ENCODE results near the gene PRRC2A. TPM values are rescaled to one million over a fixed set of nuclear protein-coding genes. Genes with fewer than 3 reads are reported as not detected.
A peak's percentile ranks its signal among the peaks of the same experiment; 100 is the strongest.

Gene PRRC2A
- polyA plus RNA-seq, 2 of the 4 experiments (the other 2 are of a cell fraction) = 28.0 to 61.1 TPM

DNA sequence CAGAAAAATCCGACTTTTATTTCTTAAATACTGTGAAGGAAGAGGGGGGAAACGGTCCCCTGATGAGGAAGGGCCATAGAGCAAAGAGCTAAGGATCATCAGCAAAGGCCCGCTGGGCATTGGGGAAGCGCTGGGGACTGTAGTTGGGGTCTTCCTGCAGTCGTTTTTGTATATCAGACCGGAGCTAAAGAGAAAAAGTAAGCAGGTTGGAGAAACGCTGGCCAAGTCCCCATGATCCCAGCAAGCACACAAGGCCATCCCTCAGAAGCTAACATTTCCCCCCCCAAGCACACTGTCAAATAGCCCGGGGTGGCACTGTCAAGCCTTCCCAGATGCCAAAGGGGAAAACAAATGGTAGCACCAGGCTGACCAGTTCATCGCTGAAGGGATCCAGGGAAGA is 18.5 kb downstream of the PRRC2A start:
- ATAC-seq (no peak), FAIRE-seq (no peak), DNase-seq (ENCODE audit: low read depth in 1 of 2, low spot score in 1 of 2) (no peak)
- Histone ChIP-seq H3K4me2 (no peak overlapping the region), H3K27ac (no peak overlapping the region), H3K4me3 (no peak overlapping the region), H3K4me1 (no peaks in the 10 kb centered on the region), H3K9me3 (no peaks in the 10 kb centered on the region)
- POLR2A ChIA-PET = interaction anchor here (0.7 to 0.9 kb wide), 2 partner anchors 13 to 17 kb away, joined by 3 to 4 read pairs; partner anchors contain the start of gene BAG6
- 81% methylated on average over 9 of the region's 9 CpGs for WGBS (ENCODE audit: missing lambda C conversion rate)
- CTCF ChIA-PET = interaction anchor here (1.8 kb wide), 2 partner anchors 14 to 40 kb away, joined by 4 to 6 read pairs; no protein-coding TSS in a partner anchor
- no peak for TF ChIP-seq TP53 (CRISPR knock-in tag; IDR thresholded peaks at IDR 0.05)
- no peak for TF ChIP-seq MAZ (IDR thresholded peaks at IDR 0.05; ENCODE audit: borderline replicate concordance, low read depth, low read length)
- no peak for TF ChIP-seq ESRRA (IDR thresholded peaks at IDR 0.05; ENCODE audit: borderline replicate concordance, low read length)
- TF ChIP-seq KDM5A (IDR thresholded peaks at IDR 0.05) = no peak
- no peak for TF ChIP-seq CBX2 (IDR thresholded peaks at IDR 0.05; ENCODE audit: borderline replicate concordance, low read depth)
- no peak for TF ChIP-seq ZC3H11A (IDR thresholded peaks at IDR 0.05)
- TF ChIP-seq JUNB (IDR thresholded peaks at IDR 0.05) = no peak
- no peak for TF ChIP-seq GATA3 (IDR thresholded peaks at IDR 0.05; ENCODE audit: borderline replicate concordance)

DNA sequence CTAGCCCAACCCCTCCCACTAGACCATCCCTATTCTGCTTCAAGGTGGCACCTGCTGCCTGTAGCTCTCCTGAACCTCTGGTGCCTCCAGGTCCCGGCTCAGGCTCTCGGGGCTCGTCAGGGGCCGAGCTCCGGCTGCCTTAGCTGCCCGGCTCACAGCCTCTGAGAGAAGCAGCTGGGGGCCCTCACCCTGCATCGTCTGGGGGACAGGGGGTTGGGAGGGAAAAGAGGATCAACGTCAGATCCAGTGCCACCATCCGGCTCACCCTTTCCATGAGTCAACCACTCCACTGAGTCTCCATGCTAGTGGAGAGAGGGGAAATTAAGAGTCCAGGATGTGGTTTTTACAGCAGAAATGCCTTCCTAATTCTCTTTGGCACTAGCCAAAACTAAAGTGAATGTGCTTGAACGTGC is 18.9 kb downstream of the PRRC2A start:
- TF ChIP-seq RAD21 (conservative IDR thresholded peaks at IDR 0.05 in 1 of 2, IDR thresholded peaks at IDR 0.05 in 1 of 2) = no peak
- no peak for TF ChIP-seq KDM5A (IDR thresholded peaks at IDR 0.05)
- no peak for TF ChIP-seq BHLHE40 (IDR thresholded peaks at IDR 0.05; ENCODE audit: low read depth, low read length)
- TF ChIP-seq JUN (IDR thresholded peaks at IDR 0.05) = no peak
- TF ChIP-seq RNF2 (IDR thresholded peaks at IDR 0.05; ENCODE audit: borderline replicate concordance, low read depth) = no peak
- TF ChIP-seq EP300 (IDR thresholded peaks at IDR 0.05) = no peak
- TF ChIP-seq CBX2 (IDR thresholded peaks at IDR 0.05; ENCODE audit: borderline replicate concordance, low read depth) = no peak
- TF ChIP-seq POLR2A (IDR thresholded peaks at IDR 0.05; ENCODE audit: low read length) = no peak
- no peak for TF ChIP-seq ZFP36 (IDR thresholded peaks at IDR 0.05; ENCODE audit: borderline replicate concordance, partially characterized antibody)
- no peak for TF ChIP-seq HEYL (CRISPR knock-in tag; IDR thresholded peaks at IDR 0.05)
- TF ChIP-seq GATA3 (IDR thresholded peaks at IDR 0.05; ENCODE audit: borderline replicate concordance) = no peak
- TF ChIP-seq TFCP2L1 (CRISPR knock-in tag; IDR thresholded peaks at IDR 0.05) = no peak
- no peak for TF ChIP-seq RARB (CRISPR knock-in tag; IDR thresholded peaks at IDR 0.05)
- no peak for TF ChIP-seq MAFK (IDR thresholded peaks at IDR 0.05; ENCODE audit: partially characterized antibody)
- TF ChIP-seq SMC3 (IDR thresholded peaks at IDR 0.05) = no peak
- CTCF ChIA-PET = interaction anchor here (1.8 kb wide), 2 partner anchors 14 to 41 kb away, joined by 4 to 6 read pairs; no protein-coding TSS in a partner anchor
- POLR2A ChIA-PET = interaction anchor here (0.7 to 0.9 kb wide), 2 partner anchors 13 to 18 kb away, joined by 3 to 4 read pairs; partner anchors contain the start of gene BAG6
- H3K4me1 ChIP-seq = no peaks in the 10 kb centered on the region
- ATAC-seq = peak in 1 of 2 experiments; percentile 5; a peak in 1 of 6 replicates
- no peak overlapping the region for H3K4me2 ChIP-seq
- no peak overlapping the region for H3K27ac ChIP-seq
- no peaks in the 10 kb centered on the region for H3K9me3 ChIP-seq
- no peak overlapping the region for H3K4me3 ChIP-seq
- no peak for FAIRE-seq
- no peak for DNase-seq (ENCODE audit: low read depth in 1 of 2, low spot score in 1 of 2)
- 79% methylated on average over 4 of the region's 10 CpGs for WGBS (ENCODE audit: missing lambda C conversion rate)

DNA sequence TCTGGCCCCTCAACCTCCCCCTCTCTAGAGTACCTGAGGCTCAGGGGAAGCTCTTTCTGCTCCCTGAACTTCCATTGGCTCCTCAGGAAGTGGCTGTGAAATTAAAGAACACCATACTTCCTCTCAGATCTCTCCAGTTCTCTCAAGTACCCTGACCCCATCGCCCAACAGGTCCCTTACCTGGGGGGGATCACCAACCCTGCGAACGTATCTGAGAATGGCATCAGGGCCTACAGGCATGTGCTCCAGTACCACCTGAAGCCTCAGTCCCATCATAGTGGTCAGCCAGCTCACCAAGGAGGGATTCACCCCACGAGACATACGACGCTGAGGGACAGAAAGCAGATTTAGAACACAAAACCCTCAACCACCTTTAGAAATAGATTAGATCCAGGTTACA is 20.1 kb downstream of the PRRC2A start:
- CTCF ChIA-PET = interaction anchor here (0.6 to 1.8 kb wide), 2 partner anchors 22 to 42 kb away, joined by 3 to 6 read pairs; no protein-coding TSS in a partner anchor

DNA sequence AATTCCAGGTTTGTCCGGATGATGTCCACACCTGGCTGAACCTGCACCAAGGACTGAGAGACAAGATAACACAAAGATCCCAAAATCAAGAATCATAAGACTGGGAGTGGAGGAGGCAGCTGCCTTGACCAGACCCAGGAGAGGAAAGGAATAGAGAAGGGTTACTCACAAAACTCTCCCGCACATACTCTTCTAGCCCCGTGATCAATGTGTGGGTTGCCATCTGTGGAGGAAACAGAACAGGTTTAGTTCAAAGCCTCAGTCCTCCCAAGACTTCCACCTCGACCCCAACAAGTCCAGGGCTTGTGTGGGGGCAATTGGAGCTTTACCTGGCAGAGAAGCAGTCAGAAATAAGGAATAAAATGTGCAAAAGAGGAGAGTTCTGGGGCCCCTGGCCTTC is 20.9 kb downstream of the PRRC2A start:
- POLR2A ChIA-PET = no interaction called here
- WGBS (ENCODE audit: missing lambda C conversion rate) = 100% methylated on average over 4 of the region's 4 CpGs
- TF ChIP-seq KDM5A (IDR thresholded peaks at IDR 0.05) = no peak
- no peak for TF ChIP-seq CBX2 (IDR thresholded peaks at IDR 0.05; ENCODE audit: borderline replicate concordance, low read depth)
- TF ChIP-seq ESRRA (IDR thresholded peaks at IDR 0.05; ENCODE audit: borderline replicate concordance, low read length) = no peak
- TF ChIP-seq CHD4 (IDR thresholded peaks at IDR 0.05; ENCODE audit: borderline replicate concordance) = no peak
- no peak for TF ChIP-seq ZSCAN20 (CRISPR knock-in tag; IDR thresholded peaks at IDR 0.05)
- TF ChIP-seq EHMT2 (IDR thresholded peaks at IDR 0.05; ENCODE audit: low read depth) = no peak
- TF ChIP-seq, protein P1, sequence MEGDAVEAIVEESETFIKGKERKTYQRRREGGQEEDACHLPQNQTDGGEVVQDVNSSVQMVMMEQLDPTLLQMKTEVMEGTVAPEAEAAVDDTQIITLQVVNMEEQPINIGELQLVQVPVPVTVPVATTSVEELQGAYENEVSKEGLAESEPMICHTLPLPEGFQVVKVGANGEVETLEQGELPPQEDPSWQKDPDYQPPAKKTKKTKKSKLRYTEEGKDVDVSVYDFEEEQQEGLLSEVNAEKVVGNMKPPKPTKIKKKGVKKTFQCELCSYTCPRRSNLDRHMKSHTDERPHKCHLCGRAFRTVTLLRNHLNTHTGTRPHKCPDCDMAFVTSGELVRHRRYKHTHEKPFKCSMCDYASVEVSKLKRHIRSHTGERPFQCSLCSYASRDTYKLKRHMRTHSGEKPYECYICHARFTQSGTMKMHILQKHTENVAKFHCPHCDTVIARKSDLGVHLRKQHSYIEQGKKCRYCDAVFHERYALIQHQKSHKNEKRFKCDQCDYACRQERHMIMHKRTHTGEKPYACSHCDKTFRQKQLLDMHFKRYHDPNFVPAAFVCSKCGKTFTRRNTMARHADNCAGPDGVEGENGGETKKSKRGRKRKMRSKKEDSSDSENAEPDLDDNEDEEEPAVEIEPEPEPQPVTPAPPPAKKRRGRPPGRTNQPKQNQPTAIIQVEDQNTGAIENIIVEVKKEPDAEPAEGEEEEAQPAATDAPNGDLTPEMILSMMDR (IDR thresholded peaks at IDR 0.05) = no peak
- TF ChIP-seq HOXB5 (CRISPR knock-in tag; IDR thresholded peaks at IDR 0.05) = no peak
- TF ChIP-seq, protein P2, sequence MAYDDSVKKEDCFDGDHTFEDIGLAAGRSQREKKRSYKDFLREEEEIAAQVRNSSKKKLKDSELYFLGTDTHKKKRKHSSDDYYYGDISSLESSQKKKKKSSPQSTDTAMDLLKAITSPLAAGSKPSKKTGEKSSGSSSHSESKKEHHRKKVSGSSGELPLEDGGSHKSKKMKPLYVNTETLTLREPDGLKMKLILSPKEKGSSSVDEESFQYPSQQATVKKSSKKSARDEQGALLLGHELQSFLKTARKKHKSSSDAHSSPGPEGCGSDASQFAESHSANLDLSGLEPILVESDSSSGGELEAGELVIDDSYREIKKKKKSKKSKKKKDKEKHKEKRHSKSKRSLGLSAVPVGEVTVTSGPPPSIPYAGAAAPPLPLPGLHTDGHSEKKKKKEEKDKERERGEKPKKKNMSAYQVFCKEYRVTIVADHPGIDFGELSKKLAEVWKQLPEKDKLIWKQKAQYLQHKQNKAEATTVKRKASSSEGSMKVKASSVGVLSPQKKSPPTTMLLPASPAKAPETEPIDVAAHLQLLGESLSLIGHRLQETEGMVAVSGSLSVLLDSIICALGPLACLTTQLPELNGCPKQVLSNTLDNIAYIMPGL (CRISPR knock-in tag; IDR thresholded peaks at IDR 0.05; ENCODE audit: borderline replicate concordance) = no peak
- no peak for TF ChIP-seq ZNF302 (CRISPR knock-in tag; IDR thresholded peaks at IDR 0.05)
- TF ChIP-seq SREBF2 (IDR thresholded peaks at IDR 0.05) = no peak

More for the DNA sequence above, 20.1 kb downstream of the PRRC2A start:
- Histone ChIP-seq H3K4me2 (no peak overlapping the region), H3K4me3 (no peak overlapping the region), H3K9me3 (no peaks in the 10 kb centered on the region), H3K27ac (no peak overlapping the region), H3K4me1 (no peaks in the 10 kb centered on the region)
- POLR2A ChIA-PET = no interaction called here
- DNase-seq (ENCODE audit: low read depth in 1 of 2, low spot score in 1 of 2) = no peak
- ATAC-seq = no peak
- 98% methylated on average over 5 of the region's 6 CpGs for WGBS (ENCODE audit: missing lambda C conversion rate)
- no peak for TF ChIP-seq TFCP2L1 (CRISPR knock-in tag; IDR thresholded peaks at IDR 0.05)
- no peak for TF ChIP-seq JUNB (IDR thresholded peaks at IDR 0.05)
- no peak for TF ChIP-seq MAZ (IDR thresholded peaks at IDR 0.05; ENCODE audit: borderline replicate concordance, low read depth, low read length)
- no peak for FAIRE-seq

More for the DNA sequence above, 20.9 kb downstream of the PRRC2A start:
- H3K4me3 ChIP-seq = no peak overlapping the region
- no peak for ATAC-seq
- no peak for DNase-seq (ENCODE audit: low read depth in 1 of 2, low spot score in 1 of 2)
- no peak for FAIRE-seq
- no peaks in the 10 kb centered on the region for H3K9me3 ChIP-seq
- no peak overlapping the region for H3K4me2 ChIP-seq
- no peak overlapping the region for H3K27ac ChIP-seq
- no peaks in the 10 kb centered on the region for H3K4me1 ChIP-seq
- CTCF ChIA-PET = no interaction called here
